Measurements from ENCODE around the gene PTPRD. TPM values are rescaled to one million over a fixed set of nuclear protein-coding genes. Genes with fewer than 3 reads are reported as not detected.

Gene PTPRD
- total RNA-seq, 2 donors from 2014 or later, result 97.4 to 101 TPM

- peak; percentile 30 for TF ChIP-seq CTCF (conservative IDR thresholded peaks at IDR 0.05)
- DNase-seq, result no peak
- Mint-ChIP-seq H3K9me3 (no peaks in the 10 kb centered on the region), H3K36me3 (ENCODE audit: low read depth) (no peaks in the 10 kb centered on the region), H3K4me1 (no peaks in the 10 kb centered on the region), H3K27ac (no peak overlapping the region), H3K27me3 (ENCODE audit: insufficient read depth) (no peaks in the 10 kb centered on the region), H3K4me3 (no peak overlapping the region)
- H3K27me3 ChIP-seq (ENCODE audit: control insufficient read depth, insufficient read depth, low read length, poor library complexity, severe bottlenecking), result no peaks in the 10 kb centered on the region
- no peaks in the 10 kb centered on the region for H3K36me3 ChIP-seq (ENCODE audit: control insufficient read depth, insufficient read depth, low read length)
- H3K27ac ChIP-seq (ENCODE audit: low read depth, low read length), result no peak overlapping the region
- 88 to 94% methylated on average over 5 to 7 of the region's 7 CpGs for WGBS, 2 experiments (ENCODE audit: insufficient coverage in 1 of 2, insufficient read length in 1 of 2)
- H3K4me1 ChIP-seq (ENCODE audit: control insufficient read depth, insufficient read depth, low read length), result no peaks in the 10 kb centered on the region
- no peak overlapping the region for H3K9ac ChIP-seq (ENCODE audit: extremely low read depth, low read length, poor library complexity, severe bottlenecking)
- no peak overlapping the region for H3K4me3 ChIP-seq (ENCODE audit: low read length)
- H3K9me3 ChIP-seq (ENCODE audit: control insufficient read depth, low read length), result no peaks in the 10 kb centered on the region
Observed at GRCh38 chr9:8917956-8918739, 1694.7 kb downstream of the PTPRD start.

GRCh38 chr9:8916771-8917170 lies 1696.0 kb downstream of the PTPRD start:
- Histone ChIP-seq H3K9me3 (ENCODE audit: control insufficient read depth, low read length) (no peaks in the 10 kb centered on the region), H3K27me3 (ENCODE audit: control insufficient read depth, insufficient read depth, low read length, poor library complexity, severe bottlenecking) (no peaks in the 10 kb centered on the region), H3K36me3 (ENCODE audit: control insufficient read depth, insufficient read depth, low read length) (no peaks in the 10 kb centered on the region), H3K9ac (ENCODE audit: extremely low read depth, low read length, poor library complexity, severe bottlenecking) (no peak overlapping the region), H3K4me3 (ENCODE audit: low read length) (no peak overlapping the region), H3K4me1 (ENCODE audit: control insufficient read depth, insufficient read depth, low read length) (no peaks in the 10 kb centered on the region), H3K27ac (ENCODE audit: low read depth, low read length) (no peak overlapping the region)
- DNase-seq, result no peak
- no peaks in the 10 kb centered on the region for H3K9me3 Mint-ChIP-seq
- H3K4me3 Mint-ChIP-seq, result no peak overlapping the region
- 94 to 100% methylated on average over 1 of the region's 2 CpGs for WGBS, 2 experiments (ENCODE audit: insufficient coverage in 1 of 2, insufficient read length in 1 of 2)
- no peak for TF ChIP-seq CTCF (conservative IDR thresholded peaks at IDR 0.05)
- H3K36me3 Mint-ChIP-seq (ENCODE audit: low read depth), result no peaks in the 10 kb centered on the region
- H3K27me3 Mint-ChIP-seq (ENCODE audit: insufficient read depth), result peaks cover 3% of the 10 kb centered on the region
- H3K27ac Mint-ChIP-seq, result no peak overlapping the region
- no peaks in the 10 kb centered on the region for H3K4me1 Mint-ChIP-seq

GRCh38 chr9:8907868-8908267 lies 1704.9 kb downstream of the PTPRD start:
- Histone ChIP-seq H3K9me3 (ENCODE audit: control insufficient read depth, low read length) (no peaks in the 10 kb centered on the region), H3K4me1 (ENCODE audit: control insufficient read depth, insufficient read depth, low read length) (no peaks in the 10 kb centered on the region), H3K36me3 (ENCODE audit: control insufficient read depth, insufficient read depth, low read length) (no peaks in the 10 kb centered on the region), H3K4me3 (ENCODE audit: low read length) (no peak overlapping the region), H3K27me3 (ENCODE audit: control insufficient read depth, insufficient read depth, low read length, poor library complexity, severe bottlenecking) (no peaks in the 10 kb centered on the region), H3K9ac (ENCODE audit: extremely low read depth, low read length, poor library complexity, severe bottlenecking) (no peak overlapping the region), H3K27ac (ENCODE audit: low read depth, low read length) (no peak overlapping the region)
- Mint-ChIP-seq H3K36me3 (ENCODE audit: low read depth) (no peaks in the 10 kb centered on the region), H3K27me3 (ENCODE audit: insufficient read depth) (peaks cover 3% of the 10 kb centered on the region), H3K9me3 (peaks cover 1% of the 10 kb centered on the region), H3K27ac (no peak overlapping the region), H3K4me3 (no peak overlapping the region), H3K4me1 (no peaks in the 10 kb centered on the region)
- no peak for DNase-seq
- TF ChIP-seq CTCF (conservative IDR thresholded peaks at IDR 0.05), result no peak

All from endodermal cell (in vitro differentiated cells).